OCI-LY1 (cell line): ENCODE results near the gene CASTOR2.

Experiments used
- CTCF ChIP-seq: fragments of 200-600 bp; sonication (generic), shearing (Covaris generic); IDR thresholded peaks from 2 replicates; pipeline ENCODE4 v1.5.1; 2017; ENCODE audit warnings: mild to moderate bottlenecking, antibody characterized with exemption, low read length, moderate library complexity, mixed read lengths
- EZH2 ChIP-seq: fragments of 200-600 bp; sonication (generic), shearing (Covaris generic); IDR thresholded peaks from 2 replicates; pipeline ENCODE4 v1.8.0; 2017; ENCODE audit warnings: borderline replicate concordance, mixed run types, mild to moderate bottlenecking, antibody characterized with exemption, low read length, moderate library complexity, mixed read lengths

GRCh38 chr7:75018570-75019364 is 54.3 kb downstream of the CASTOR2 start:
- TF ChIP-seq CTCF (no peak), EZH2 (no peak)
